HG02798 (cell line): Measurements from ENCODE around the gene CP.

Experiments used
- ATAC-seq: cut with Tn5 transposase; IDR thresholded peaks from one replicate; pipeline ENCODE4 v1.9.1; 2021; ENCODE audit warnings: mild to moderate bottlenecking; ENCODE audit not compliant: unreplicated experiment, poor library complexity

Gene CP

DNA sequence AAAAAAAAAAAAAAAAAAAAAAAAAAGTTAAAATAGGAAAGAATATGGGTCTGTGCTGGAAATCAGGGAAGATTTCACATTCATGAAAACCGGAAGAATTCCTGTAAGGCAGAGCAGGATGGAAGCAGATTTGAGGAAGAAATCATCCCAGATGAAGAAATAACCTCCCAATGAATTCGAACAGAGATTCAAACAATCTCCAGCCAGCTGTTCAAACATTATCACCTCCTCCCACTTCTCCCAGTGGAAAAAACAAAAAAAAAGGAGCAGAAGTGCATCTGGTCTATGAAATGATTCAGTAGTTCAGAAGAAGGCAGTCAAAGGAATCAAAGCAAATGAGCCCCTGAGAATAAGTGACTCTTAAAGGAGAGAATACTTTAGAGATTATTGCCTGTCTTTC, 33.1 kb downstream of the CP start:
- ATAC-seq = no peak

DNA sequence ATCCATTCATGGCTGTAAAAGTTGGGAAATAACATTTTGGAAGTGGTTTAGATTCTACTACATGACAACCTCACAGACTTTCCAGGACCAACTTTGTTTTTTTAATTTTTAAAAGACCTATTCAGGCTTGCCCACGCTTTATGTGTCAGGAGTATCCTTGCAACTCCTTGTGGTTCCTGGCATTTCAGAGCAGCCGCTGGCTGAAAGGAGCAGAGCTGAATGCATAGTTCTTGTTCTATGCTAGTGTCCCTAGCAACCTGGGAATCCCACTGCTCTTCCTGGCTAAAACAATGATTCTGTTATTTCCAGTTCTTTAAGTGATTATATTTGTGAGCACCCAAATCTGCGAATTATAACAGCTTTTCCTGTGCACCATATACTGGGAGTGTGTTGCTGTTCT, 34.9 kb downstream of the CP start:
- ATAC-seq = no peak

DNA sequence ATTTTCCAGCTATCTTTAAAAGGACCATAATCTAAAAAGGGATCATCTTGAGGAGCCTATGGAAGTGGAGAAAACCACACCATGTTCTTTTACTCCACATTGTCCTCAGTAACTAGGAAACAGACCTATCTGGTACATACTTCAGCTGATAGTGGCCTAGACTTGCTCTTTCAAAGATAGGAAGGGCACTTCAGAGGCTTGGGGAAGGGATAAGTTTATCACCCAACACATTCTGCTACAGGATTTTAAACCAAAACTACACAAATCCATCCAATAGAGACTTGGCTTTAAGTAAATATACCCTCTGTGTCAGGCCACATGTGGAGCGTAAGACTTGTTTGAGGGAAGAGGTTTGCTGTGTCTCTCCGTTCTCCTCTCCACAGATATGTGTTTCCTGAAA, 35.4 kb downstream of the CP start:
- ATAC-seq = no peak

DNA sequence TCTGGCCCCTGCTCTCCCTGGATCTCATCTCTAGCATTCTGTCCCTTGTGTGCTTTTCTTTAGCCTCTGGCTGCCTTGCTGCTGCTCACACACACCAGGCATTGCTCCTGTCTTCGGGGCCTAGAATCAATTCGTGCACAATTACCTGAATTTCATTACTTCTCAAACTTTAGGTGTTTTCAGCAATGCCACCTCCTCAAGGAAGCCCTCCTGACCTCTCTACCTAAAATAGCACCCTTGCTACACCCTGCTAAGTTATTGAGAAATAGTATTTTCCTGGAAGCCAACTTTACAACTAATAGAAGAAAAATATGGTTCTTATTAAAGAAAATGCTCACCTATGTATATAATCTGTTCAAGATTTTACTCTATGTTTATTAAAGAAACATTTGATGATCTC, 40.4 kb downstream of the CP start:
- ATAC-seq = no peak

DNA sequence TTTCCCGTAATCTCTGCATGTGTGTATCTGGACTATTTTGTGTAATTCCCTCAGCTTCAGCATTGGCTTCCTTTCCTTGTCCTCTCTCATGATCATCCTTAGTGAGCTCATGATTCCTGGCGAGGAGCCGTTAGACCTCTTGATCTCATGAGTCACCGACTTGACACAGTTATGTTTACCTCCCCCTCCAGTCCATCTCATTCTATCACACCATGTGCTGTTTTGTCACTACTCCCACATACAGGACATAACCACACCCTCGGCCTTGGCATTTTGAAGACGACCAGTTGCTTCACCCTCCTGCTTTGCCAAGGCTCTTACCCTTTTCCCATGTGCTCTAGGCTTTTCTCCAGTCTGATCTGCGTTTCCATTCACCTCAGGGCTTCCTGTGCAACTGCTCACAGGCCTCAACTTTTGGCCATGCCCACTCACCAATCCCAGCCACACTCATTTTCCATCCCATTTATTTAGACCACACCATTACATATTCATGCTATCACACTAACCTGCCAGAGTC, 41.5 kb downstream of the CP start:
- ATAC-seq = no peak

DNA sequence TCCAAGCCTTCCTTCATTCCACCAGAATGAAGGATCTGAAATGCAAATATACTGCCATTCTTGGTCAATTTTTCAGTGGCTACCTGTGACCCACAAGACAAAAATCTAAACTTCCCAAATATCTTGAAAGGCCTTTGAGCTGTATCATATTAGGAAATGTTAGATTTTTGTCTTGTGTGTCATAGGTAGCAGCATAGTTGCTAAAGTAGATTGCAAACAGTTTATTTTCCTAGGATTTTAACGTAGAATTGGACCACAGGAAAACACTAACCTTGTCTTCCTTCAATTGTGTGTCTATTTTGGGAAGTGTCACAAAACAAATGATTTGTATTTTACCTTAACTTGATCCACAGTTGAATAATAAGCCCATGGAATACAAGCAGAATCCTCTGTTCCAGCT, 42.4 kb downstream of the CP start:
- ATAC-seq = no peak

DNA sequence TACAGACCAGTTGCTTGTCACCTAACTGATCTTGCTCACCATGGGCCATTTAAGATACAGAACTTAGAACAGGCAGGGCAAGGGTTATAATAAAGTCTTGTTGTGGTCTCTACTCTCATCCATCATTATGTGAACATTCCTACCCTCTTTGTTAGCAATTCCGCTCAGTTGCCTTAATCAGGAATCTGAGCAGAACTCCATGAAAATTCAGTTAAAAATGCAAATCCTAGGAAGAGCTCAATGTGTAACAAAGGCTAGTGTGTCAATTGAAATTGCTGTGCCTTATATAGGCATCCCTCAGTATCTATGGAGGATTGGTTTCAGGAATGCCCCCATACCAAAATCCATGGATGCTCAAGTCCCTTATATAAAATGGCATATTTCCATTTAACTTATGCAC, 44.5 kb downstream of the CP start:
- ATAC-seq = no peak

DNA sequence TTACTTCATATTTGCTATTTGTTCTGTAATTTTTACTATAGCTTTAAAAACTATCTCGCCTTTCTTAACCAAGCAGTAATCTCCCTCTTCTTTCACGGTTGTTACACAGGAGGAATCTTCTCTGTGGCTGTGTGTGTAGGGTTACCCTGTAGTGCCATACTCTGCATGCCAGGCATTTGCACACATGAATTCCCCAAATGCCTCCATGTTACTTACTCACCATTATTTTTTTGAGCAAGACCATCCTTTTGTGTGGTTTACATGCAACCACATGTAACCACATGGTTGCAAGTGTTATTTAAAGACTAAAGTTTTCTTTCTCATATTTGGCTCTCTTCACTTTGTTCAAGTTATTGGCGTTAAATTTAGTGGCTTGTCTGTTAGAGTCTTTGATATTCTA, 46.7 kb downstream of the CP start:
- peak; percentile 94 for ATAC-seq

DNA sequence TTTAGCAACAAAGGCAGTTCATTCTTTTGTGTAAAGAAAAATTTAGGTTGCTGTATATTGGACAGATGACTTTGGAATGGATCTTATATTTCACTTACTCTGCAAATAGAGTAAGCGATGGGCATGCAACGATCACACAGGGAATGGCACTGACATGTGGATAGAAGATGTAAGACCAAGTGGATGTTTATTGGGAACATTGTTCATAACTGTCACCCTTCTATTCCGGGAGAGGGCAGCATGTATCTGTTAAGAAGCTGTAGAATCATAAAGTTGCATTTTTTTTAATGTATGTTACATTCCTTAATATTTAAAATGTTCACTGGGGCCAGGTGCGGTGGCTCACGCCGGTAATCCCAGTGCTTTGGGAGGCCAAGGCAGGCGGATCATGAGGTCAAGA, 51.0 kb downstream of the CP start:
- no peak for ATAC-seq

DNA sequence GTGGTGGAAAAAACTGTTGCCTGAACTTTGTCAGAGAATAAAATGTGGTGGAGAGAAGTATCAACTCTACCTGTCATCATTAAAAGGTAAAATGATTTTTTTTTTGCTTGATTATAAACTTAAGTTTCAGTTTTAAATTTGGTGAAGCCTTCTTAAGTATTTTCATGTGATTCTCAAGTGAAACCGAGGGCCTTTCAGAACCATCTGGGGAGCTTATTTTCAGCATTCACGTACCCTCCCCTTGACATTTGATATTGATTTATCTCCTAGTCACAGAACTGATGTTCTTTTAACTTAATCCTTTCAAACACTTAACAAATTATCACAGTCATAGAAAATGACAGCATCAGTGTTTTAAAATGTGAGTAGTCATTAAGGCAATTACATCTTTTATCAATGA, 53.7 kb downstream of the CP start:
- ATAC-seq = no peak

DNA sequence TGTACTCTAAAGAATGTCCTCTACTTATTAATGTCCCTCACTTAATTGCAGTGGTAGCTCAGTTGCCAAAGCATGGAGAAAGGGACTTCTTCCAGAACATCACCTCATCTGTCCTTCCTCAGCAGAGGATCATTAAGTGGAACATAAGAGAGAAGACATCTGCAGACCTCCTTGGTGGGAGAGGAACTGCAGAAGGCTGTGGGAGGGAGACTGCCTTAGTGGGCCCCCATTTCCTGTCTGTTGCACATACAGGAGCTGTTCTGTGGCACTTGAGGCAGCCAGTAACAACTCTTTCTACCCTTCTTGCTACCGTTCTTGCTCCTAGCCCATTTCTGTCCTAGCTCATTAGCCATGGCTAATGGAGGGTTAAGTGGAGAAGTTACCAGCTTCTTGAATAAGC, 58.6 kb downstream of the CP start:
- ATAC-seq = no peak

DNA sequence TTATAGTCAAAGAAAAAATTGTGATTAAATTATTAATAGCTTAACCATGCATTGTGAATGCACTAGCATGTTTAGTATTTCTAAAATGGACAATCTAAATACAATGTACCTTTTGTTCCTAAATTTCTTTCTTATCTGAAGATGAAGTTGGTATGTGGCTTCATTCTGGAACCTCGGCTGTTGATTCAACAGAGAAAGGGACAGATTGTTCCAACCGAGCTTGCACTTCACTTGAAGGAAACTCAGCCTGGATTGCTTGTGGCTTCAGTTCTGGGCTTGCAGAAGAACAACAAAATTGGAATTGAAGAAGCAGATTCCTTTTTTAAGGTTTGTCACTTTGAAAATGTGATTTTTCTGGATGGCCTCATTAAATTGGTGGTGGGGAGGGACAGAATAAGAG, 59.6 kb downstream of the CP start:
- no peak for ATAC-seq

DNA sequence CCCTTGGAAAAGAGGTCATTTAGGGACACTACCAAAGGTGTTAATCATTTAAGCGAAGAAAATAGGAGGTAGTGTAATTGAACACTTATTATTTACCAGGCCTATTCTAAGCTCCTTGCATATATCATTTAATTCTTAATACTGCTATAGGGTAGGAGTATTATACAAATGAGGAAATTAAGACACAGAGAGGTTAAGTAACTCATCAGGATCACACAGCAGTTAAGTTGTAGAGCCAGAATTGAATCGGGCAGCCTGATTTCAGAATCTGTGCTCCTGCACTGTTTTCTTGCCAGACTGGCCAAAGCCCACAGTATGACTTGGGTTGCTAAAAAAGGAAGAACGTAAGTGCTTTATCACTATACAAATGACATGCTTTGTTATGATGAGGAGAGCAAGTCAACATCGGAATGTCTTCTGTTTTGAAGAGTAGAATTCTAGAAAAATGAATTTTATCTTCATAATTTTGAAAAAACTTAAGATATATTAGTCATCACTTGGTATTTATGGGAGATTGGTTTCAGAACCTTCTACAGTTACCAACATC, 60.8 kb downstream of the CP start:
- no peak for ATAC-seq

DNA sequence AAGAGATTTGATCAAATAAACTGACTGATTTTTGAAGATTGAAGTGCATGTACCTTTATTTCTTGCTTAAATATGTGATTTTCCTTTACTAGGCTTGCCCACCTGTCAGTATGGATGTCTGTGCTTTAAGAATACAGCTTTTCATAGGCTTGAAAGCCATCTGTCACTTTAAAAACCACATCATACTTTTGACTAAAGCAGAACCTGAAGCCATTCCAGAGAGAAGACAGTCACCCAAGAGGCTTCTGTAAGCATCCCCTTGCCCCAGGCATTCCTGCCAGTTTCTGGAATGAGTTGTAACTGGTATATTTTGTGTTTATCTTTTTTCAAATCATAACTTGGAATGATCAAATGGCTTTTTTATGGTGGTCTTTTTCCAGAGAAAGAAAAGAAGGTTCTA, 68.2 kb downstream of the CP start:
- ATAC-seq = no peak

DNA sequence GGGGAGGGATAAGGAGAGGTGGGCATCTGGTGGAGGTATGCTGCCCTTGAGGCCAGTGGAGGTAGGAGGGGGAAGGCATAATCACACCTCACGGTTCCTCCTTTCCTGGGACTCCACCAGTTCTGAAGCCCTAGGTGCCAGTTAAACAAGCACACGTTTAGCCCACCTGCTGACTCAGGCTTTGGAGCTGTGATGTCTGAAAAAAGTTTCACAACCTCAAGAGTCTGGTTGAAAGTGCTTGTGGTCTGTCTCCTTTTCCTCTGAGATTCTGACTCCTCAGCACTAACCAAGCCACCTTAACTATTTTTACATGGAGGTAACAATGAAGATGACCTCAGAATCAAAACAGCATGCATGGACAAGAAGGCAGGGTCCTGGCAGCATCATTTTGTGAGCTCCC, 69.2 kb downstream of the CP start:
- peak; percentile 94 for ATAC-seq

DNA sequence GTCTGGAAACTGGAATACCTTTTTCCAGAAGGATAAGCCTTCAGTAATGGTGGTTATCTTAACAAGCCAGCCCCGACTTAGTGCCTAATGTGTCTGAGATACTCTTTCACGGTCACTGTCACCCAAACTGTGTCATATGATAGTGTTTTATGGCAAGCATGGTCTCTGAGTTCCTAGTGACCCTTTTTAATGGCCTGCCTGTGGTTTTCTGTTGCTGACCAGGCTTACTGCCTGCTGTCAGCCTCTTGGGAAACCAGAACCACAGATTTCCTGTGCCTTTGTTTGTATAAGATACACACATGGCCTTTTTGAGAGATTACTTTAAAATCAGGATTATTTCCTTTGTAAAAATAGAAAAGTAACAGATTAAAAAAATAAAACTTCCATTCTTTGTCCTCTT, 69.8 kb downstream of the CP start:
- no peak for ATAC-seq

DNA sequence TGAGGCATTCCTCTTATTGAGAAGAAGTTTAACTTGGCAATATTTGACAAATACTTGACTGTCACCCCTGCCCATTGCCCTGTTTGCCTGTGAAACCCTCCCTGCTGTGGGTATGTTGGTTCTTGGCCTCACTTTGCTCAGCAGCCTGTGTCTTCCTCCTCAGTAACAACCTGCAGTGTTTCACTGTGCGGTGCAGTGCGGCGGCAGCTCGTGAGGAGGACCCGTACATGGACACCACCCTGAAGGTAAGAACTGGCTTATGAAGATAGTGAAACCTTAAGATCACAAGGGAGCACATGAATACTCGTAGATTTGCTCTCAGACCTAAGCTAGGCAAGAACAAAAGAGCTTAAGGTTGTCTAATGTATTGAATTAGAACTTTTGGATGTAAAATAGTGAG, 71.2 kb downstream of the CP start:
- no peak for ATAC-seq

DNA sequence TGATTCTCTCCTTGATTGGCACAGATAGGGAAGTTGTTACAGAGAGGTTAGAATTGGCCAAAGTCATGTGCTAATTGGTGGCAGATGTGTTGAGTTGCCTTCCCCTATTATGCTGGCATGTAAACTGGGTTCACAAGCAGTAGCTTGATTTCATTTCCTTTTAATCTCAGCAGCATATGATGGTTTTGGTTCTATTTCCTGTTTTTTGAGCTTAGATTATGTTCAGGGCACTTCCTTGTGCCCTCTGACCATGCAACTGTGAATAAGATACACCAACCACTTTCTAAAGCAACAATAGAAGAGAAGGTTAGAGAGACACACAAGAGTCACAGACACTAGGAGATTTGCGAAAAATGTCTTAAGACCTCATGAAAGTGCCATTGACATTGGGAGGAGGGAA, 75.7 kb downstream of the CP start:
- peak; percentile 87 for ATAC-seq

DNA sequence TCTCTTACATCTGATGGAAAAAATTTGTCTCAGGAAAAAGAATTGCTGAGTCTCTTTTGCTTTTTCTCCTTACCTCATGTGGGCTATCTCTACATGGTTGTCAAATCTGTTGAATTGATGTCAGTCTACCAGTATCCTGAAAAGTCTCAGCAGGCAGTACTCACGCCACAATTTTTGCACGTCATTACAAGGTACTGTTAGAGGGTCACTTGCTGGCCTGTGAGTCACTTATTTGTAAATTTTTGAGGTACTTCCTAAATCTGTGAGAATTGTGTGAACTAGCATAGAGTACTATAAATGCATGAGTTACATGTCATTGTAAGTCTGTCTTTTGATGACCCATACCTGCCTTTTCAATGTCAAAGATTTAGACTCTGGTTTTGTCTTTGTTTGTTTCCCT, 76.3 kb downstream of the CP start:
- no peak for ATAC-seq

DNA sequence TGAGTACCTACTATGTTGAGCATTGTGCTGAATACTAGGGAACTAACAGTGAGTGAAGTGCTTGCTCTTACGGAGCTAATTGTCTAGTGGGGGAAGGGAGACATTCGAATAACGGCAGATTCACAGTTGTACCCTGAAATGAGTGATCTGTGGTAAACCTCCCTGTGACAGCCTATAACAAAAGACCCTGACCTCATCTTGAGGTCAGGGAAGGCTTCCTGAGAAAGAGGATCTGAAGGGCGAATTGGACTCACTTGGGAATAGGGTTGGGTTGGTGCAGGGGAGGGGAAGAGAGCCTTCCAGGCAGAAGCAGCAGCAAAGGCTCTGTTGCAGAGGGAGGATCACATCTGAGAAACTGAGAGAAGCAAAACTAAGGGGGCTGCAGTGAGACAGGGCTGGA, 78.9 kb downstream of the CP start:
- no peak for ATAC-seq

DNA sequence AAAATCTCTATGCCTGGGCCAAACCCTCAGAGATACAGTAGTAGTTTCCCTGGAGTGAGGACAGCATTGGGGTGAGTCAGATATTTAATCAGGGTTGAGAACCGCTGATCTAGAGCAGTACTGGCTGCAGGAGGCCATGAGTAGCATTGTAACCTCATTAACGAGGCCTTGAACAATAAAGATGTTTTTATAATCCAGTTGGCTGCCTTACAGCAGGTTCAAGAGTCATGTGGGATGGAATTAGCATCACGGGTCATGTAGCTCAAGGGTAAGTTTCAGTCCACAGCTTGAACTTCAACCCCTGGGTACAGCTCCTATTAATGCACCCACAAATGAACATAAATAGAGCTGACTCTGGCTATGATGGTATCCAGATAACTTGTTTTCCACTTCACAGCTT, 87.1 kb downstream of the CP start:
- no peak for ATAC-seq

DNA sequence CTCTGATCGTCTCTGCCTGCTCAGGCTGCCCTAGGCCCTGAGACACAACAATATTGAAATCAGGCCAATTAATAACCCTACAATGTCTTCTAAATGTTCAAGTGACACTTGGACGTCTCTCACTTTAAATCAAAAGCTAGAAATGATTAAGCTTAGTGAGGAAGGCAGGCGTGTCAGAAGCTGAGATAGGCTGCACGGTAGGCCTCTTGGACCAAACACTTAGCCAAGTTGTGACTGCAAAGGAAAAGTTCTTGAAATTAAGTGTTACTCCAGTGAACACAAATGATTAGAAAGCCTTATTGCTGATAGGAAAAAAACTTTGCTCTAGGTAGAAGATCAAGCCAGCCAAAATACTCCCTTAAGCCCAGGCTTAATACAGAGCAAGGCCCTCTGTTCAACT, 90.0 kb downstream of the CP start:
- ATAC-seq = no peak
